HG03139 (cell line): ENCODE measurements around the gene PCSK5.

Experiments
- ATAC-seq: cut with Tn5 transposase; IDR thresholded peaks from one replicate; pipeline ENCODE4 v1.9.1; 2021; ENCODE audit not compliant: unreplicated experiment

The PCSK5 gene

DNA sequence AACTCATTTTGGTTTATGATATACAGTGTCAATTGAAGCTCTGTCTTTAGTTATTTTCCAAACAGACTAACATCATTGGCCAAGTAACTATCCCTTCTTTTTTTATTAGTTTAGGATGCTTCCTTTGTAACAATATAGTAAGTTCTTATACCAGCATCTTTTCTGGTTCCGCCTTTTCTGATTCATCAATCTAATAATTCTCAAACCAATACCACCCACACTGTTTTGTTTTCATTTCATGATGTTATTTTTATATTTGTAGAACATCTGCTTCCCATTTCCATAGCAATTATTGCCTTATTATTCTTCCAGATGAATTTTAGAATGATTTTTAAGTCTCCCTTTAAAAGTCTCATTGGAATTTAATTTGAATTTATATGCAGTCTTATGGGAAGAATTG is 285.7 kb downstream of the PCSK5 start:
- no peak for ATAC-seq

DNA sequence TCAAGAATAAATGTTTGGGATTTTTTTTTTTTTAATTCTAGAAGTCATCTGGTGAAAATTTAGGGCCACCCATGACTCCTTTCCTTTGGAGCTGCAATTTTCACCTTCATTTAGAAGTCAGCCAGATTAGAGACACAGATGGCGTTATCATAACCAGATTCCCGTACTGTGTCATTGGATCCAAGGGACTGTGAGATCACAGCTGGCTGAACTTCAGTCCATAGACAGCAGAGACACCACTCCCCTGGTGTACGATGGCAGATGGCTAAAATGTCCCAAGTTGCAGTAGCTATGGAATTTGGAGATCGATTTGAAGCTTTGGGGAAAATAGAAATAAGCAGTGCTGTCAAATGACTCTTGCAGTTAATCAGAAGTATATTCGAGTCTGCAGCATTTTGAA is 287.5 kb downstream of the PCSK5 start:
- no peak for ATAC-seq

DNA sequence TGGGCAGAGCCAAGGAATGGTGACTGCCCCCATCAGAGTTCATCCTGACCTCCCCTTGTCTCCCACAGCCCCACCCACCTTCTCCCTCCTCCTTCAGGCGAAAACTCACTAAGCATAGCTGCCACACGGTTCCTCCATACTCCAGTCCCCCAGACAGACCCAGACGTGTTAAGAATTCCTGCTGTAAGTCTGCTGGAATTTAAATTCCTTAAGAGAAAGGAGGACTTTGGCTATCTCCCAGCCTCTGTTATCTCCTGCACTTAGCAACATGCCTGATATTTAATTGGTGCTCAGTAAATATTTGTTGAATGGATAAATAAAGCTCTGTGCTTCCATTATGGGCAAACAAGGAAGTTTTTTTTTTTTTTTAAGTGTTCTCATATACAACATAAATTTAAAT is 290.1 kb downstream of the PCSK5 start:
- ATAC-seq: no peak

DNA sequence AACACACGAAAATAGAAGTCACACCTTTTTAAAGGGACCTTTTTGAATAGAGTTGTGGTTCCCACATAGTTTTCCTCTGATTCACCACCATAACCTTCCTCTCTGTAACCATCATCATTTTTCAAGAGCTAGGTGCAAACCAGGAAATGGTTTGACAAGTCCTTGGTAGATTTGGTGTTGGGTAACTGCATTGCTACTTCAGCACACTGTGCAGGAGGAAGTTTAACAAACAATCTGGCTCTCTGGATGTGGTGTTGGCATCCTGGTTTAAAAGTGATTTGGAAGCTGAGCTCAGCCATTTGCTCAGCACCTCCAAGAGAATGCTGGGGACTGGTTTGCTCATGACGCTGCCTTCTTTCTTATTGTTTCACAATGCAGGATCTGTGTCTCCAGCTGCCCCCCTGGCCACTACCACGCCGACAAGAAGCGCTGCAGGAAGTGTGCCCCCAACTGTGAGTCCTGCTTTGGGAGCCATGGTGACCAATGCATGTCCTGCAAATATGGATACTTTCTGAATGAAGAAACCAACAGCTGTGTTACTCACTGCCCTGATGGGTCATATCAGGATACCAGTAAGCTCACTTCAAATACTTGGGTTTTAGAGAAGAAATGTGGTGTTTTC is 290.7 kb downstream of the PCSK5 start:
- no peak for ATAC-seq

DNA sequence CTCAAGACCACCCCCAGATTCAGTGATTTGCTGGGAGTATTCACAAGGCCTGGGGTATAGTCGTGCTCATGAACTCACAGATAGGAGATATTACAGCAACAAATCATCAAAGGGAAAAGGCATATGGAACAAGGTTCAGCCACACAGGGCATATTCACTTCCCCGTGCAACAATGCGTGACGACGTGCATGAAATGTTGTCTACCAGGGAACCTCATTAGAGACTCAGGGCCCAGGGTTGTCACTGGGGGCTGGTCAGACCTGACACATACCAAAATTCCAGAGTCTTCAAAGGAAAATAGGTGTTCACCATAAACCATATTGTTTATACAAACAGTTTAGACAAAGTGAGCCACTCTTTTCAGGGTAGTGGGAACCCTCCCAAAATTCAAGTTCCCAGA is 291.3 kb downstream of the PCSK5 start:
- no peak for ATAC-seq

DNA sequence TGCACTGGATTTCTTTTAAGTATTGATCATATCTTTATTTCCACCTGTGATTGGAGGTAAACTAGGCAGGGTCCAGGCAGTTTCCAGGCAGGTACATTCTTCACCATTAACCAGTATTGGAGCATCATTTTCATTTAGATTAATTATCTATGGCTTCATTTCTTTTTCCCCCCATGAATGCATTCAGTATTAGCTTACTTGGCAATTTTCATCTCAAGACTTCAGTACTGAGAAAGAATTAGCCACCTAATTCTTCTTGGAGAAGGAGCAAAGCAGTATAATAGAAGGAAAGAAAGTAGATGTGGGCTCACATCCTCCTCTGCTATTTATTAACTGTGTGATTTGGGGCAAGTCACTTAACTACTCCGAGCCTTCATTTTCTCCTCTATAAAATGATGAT is 295.0 kb downstream of the PCSK5 start:
- ATAC-seq: no peak

DNA sequence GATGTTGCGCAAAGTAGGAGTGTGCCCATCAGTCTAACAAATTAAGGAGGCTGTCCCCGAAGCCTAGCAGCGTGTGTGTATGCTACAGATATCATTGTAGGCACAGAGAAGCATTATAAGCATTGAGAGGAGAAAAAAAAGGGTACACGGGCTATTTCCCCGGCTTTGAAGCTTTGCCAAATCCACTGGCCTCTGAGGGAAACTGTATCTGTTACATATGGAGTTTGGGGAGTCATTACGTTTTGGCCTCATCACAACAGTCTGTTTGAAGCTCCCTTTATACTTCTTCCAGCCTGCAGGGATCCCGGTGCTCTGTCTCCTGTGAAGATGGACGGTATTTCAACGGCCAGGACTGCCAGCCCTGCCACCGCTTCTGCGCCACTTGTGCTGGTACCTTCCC is 297.8 kb downstream of the PCSK5 start:
- ATAC-seq: no peak

DNA sequence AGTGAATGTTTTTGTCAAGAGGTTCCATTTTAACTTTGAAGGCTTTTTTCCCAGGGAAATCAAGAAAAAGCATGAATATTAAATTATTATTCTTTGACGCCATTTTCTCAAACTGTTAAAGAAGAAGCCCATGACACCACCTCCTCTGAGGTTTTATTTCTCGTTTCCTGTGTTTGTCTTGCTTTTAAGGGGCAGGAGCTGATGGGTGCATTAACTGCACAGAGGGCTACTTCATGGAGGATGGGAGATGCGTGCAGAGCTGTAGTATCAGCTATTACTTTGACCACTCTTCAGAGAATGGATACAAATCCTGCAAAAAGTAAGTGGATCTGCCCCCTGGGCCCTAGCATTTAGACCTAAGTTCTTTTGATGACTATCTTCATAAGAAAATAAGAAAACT is 298.4 kb downstream of the PCSK5 start:
- no peak for ATAC-seq

DNA sequence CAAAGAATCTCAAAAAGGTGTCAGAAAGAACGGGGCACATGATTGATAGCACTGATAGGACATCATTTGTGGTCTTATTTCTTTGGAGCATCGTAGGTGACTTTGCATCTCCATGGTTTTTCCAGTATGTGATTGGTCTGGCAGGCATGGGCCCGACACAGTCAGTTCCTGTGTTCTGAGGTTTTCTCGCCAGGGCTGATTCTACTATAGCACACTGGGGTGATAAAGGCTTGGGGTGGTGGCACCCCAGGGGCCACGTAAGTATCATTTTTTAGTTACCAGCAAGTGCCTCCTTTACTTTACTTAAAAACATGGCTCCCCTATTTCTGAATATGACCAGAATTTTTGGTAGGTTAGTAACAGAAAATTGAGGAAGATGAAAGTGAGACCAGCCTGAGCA is 301.0 kb downstream of the PCSK5 start:
- ATAC-seq: no peak

DNA sequence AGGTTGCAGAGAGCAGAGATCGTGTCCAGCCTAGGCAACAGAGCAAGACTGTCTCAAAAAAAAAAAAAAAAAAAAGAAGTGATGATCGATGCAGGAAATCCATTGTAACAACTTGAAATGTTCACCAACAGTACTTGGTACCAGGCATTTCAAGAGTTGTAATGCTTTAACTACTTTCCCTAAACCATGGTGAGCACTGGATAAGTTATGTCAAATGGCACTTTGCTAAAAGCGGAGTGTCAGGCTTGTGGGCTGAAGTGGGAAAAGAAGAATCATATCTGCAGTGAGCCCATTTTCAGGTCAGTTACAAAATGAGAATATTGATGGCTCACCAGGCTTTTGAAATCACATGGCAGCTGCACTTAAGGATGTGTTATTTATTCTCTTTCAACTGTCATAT is 301.5 kb downstream of the PCSK5 start:
- no peak for ATAC-seq

DNA sequence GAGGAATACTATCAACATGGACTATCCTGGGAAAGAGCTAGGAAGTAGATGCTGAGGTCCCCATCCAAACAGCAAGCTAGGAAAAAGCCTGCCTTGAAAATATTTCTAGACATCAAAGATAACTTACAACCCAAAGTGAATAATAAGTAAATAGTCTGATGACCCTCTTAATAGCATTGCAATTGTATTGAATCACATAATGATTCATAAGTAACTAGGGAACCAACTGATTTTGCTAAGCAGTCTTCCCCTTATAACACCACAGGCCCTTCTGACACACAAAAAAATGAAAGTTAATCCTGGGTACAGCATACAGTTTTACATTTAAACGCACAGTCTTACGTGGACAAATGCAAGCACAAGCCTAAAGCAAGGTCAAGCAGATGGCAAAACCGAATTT is 304.4 kb downstream of the PCSK5 start:
- no peak for ATAC-seq

DNA sequence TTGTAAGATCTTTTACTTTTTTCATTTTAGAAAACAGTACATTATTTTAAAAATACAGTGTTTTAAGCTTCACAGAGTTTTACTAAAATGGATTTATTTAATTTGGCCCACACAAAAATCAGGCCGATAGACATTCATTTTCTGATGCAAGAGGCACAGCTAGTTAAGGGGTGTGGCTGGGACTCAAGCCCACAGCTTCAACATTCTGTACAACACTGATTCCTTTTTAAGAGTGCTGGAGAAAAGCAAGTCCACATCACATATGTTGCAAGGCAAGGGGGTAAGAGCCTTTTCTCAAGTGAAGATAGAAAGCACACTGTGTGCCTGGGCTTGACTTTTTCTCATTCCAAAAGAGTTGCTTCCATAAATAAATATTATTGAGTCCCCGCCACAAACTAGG is 307.9 kb downstream of the PCSK5 start:
- no peak for ATAC-seq

DNA sequence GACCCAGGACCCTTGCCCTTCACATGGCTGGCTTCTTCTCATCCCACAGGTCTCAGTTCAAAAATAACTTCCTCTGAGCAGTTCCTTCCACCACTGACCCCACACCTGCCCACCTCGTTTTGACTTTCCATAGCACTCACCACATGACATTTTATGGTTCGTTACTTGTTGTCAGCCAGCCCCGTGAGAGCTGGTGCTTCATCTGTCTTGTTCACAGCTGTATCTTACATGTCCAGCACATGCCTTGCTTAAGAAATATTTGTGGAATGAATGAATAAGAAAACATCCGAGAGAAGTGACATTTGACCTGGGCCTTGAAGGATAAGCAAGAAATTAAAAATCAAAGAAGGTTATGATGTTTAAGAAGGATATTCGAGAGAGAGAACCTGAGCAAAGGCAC is 309.8 kb downstream of the PCSK5 start:
- no peak for ATAC-seq

DNA sequence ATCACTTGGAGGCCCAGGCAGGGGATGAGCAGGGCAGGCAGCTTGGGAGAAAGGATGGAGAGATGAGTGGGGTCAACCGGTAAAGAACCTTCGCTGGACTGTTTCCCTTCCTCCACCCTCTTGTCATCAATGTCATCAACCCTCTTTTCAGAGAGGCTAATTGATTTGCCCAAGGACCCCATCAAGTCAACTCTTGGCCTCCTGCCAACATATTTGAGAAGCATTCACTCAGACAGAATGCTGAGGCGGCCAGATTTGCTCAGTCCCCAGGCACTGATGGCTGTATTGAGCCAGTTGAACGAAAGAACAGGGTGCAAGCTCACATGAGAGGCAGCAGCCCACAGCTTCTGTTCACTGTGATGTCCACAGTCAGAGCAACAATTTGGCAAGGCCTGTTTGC is 310.3 kb downstream of the PCSK5 start:
- no peak for ATAC-seq

DNA sequence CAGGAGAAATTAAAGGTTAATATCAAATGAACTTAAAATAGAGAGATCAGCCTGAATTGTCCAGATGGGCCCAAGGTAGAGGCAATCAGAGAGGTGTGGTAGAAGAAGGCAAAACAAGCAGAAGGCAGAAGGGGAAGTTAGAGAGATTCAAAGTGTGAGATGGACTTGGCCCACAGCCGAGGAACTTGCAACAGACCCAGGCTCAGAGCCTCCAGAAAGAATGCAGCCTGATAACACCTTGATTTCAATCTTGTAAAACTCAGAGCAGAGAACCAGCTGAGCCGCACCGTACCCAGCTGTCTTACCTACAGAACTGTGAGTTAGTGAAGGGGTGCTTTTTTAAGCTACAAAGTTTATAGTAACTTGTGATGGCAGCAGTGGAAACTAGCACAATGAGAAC is 312.9 kb downstream of the PCSK5 start:
- no peak for ATAC-seq

DNA sequence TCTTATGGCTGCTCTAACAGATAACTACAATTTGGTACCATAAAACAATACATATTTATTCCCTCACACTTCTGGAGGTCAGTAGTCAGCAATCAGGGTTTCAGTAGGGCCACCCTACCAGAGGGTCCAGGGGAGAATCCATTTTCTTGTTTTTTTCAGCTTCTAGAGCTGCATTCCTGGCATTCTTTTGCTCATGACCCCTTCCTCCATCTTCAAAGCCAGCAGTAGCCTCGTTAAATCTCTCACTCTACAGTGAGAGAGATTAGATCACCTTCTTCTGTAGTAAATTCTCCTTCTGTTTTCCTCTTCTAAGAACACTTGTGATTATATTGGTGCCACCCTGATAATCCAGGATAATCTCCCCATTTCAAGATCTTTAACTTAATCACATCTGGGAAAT is 316.3 kb downstream of the PCSK5 start:
- no peak for ATAC-seq

DNA sequence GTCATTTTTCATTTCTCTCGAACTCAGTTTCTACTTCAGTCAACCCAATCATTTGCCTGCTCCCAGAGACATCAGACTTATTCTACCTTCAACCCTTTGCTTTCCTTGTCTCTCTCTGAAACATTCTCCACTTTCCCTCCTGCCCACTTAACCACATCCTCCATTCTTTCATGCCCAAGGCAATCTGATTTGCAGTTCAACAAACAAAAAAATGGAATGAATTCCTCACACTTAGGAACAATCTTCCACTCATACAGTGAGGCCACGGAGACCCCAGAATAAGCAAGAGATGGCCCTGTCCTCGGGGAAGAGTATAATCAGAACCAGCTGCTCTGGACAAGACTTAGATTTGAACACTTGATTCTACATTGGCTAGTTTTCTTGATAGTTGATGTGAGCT is 323.3 kb downstream of the PCSK5 start:
- no peak for ATAC-seq

DNA sequence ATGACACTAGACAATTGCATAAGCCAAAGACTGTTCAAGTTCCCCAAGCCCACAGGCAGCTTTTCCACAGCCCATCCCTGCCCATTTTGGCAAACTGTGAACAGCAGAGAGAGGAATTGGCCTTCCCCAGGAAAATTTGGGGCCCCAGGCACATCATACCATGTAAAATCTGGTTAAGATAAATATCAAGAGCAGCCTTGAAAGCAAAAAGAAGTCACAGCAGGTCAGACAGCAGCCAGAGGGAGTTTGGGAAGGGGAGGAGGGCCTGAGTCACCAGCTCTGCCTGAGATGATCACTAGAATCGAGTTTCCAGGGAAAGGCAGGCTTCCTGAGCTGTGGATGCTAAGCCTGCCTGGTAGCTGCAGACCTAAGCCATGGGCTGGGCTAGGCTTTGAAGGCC is 324.6 kb downstream of the PCSK5 start:
- ATAC-seq: no peak

DNA sequence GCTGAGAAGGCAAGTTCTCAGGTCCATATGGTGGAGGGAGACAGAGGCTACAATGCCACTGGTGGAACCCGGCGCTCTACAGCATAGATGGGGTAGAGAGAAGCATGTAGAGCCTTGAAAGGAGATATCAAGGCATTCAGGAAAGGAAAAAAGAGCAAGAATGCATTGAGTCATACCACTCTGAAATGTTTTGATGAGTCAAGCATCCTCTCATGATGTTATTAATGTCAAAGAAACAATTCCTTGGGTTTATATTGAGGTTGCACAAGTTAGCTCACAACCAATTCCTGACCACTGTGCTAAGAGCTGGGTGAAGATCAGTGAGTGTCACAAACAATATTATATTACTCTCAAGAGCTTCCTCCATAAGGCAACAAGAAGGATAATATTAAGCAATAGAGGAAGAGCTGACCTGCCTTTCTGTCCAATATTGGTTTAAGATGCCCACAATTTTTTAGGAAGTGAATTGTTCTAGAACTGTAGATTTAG is 325.7 kb downstream of the PCSK5 start:
- ATAC-seq: no peak

DNA sequence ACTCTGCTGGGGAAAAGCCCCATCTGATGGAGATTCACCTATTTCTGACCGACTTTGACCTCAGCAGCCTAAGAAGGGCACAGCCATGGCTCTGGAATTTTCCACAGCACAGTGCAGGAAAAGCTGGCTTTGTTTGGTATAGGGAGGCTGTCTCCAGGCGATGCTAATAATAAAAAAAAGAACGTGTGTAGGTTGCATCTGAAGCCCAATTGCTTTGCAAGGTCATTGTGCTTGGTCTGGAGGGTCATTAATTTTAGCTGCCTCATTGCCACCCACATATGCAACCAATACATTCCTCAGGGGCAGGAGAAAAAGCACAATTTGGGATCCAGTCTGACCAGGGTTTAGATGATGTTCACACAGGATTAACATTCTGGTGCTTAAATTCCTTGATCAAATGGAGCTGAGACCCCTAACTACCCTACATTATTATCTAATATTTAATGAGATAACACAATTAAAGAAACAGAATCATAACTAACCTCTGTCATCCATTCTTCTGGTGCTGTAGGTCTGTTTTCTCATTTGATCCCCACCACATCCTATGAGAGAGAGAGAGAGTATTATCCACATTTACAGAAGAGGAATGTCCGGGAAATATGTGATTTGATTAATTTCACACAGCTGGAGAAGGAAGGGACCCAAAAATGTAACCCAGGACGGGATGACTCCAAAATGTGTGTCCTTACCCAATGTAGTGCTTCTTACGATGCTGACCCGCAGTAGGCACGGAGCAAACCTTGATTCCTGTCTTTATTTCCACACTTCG is 327.8 kb downstream of the PCSK5 start:
- ATAC-seq: no peak

DNA sequence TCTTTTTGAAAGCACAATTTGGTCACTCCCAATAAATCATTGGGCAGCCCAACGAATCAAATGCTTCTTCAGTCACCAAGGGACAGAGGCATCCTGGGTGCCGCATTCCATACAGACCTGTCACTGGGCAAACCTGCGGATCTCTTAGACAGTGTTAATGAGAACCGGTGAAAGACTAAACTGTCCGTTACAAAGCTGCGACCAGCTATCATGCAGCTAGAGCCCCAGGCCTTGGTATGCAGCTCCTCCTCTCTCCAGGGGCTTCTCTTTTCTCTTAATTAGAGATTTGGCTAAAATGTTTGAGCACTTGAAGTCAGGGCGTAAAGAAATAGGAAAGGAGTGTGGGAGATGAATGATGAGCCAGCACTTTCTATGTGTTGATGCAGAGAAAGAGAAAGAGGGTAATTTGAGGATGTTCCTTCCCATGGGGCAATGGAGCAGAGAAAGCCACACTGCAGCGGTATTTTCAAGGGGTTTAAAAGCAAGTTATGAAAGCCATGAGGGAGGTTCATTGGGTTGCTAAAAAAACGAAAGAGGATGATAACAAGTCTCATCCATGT is 328.5 kb downstream of the PCSK5 start:
- ATAC-seq: no peak

DNA sequence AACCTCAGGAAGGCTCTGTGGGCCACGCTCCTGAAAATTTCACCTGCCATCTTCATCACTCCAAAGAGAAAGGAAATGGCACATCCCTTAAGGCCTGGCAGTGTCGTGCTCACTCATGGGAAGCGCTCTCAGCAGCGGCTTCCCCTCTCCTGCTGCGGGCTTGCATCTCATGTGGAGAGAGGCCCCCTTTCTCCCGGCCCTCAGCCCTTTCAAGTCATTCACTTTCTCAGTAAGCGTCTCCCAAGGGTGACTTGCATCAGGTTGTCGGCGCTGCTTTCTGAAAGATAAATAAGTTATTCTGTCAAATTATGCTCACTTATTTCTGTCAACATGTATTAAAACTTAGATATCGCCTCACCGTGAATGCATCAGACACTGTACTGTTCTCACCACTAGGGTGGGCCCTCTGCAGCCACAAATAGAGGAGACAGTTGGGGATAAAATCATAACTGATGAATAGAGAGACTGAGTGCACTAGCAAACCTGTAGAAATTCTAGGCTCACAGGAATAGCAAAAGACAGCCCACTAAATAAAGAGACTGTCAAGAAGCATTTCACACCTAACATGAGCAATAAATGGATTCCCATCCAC is 329.2 kb downstream of the PCSK5 start:
- no peak for ATAC-seq
